ENCODE measurements around the gene PDE3A. TPM values are rescaled to one million over a fixed set of nuclear protein-coding genes. Genes with fewer than 3 reads are reported as not detected.

Gene PDE3A
- total RNA-seq, 6 experiments from 2014 or later: 0.79 to 2.4 (median 1.3) TPM

- no peak for DNase-seq
- ATAC-seq: no peak
- Histone ChIP-seq H3K36me3 (no peaks in the 10 kb centered on the region), H3K4me3 (no peak overlapping the region), H3K9me3 (no peaks in the 10 kb centered on the region), H3K27ac (no peak overlapping the region), H3K27me3 (no peaks in the 10 kb centered on the region), H3K4me1 (no peaks in the 10 kb centered on the region)
- intact Hi-C loops (cut with DNase I): no loop called here
- no peak for TF ChIP-seq POLR2A (IDR thresholded peaks at IDR 0.05)
- TF ChIP-seq CTCF (IDR thresholded peaks at IDR 0.05): no peak
- WGBS (ENCODE audit: insufficient coverage, low coverage, low lambda C conversion rate, missing lambda C conversion rate): 38% methylated on average over 1 of the region's 1 CpG
Observed at GRCh38 chr12:20459920-20460319, 91.6 kb downstream of the PDE3A start.

GRCh38 chr12:20460956-20461355 lies 92.6 kb downstream of the PDE3A start:
- 44% methylated on average over 2 of the region's 2 CpGs for WGBS (ENCODE audit: insufficient coverage, low coverage, low lambda C conversion rate, missing lambda C conversion rate)
- TF ChIP-seq POLR2A (IDR thresholded peaks at IDR 0.05) (no peak), CTCF (IDR thresholded peaks at IDR 0.05) (no peak)
- intact Hi-C loops (cut with DNase I): no loop called here
- Histone ChIP-seq H3K27me3 (no peaks in the 10 kb centered on the region), H3K27ac (no peak overlapping the region), H3K9me3 (no peaks in the 10 kb centered on the region), H3K4me3 (no peak overlapping the region), H3K36me3 (no peaks in the 10 kb centered on the region), H3K4me1 (no peaks in the 10 kb centered on the region)
- ATAC-seq: no peak
- no peak for DNase-seq

GRCh38 chr12:20463913-20464524 lies 95.7 kb downstream of the PDE3A start:
- intact Hi-C loops (cut with DNase I): no loop called here
- 28% methylated on average over 2 of the region's 2 CpGs for WGBS (ENCODE audit: insufficient coverage, low coverage, low lambda C conversion rate, missing lambda C conversion rate)
- ATAC-seq (peak; percentile 63 to 76 (median 70)), DNase-seq (no peak)
- Histone ChIP-seq H3K4me1 (no peaks in the 10 kb centered on the region), H3K9me3 (no peaks in the 10 kb centered on the region), H3K27ac (no peak overlapping the region), H3K36me3 (no peaks in the 10 kb centered on the region), H3K27me3 (no peaks in the 10 kb centered on the region), H3K4me3 (no peak overlapping the region)
- TF ChIP-seq POLR2A (IDR thresholded peaks at IDR 0.05) (no peak), CTCF (IDR thresholded peaks at IDR 0.05) (peak; percentile 56 to 70 (median 66))

- H3K27me3 ChIP-seq: no peaks in the 10 kb centered on the region
- DNase-seq (no peak), ATAC-seq (no peak)
- WGBS (ENCODE audit: insufficient coverage, low coverage, low lambda C conversion rate, missing lambda C conversion rate): 78% methylated on average over 4 of the region's 4 CpGs
- no peaks in the 10 kb centered on the region for H3K4me1 ChIP-seq
- H3K4me3 ChIP-seq: no peak overlapping the region
- H3K27ac ChIP-seq: no peak overlapping the region
- TF ChIP-seq POLR2A (IDR thresholded peaks at IDR 0.05): no peak
- TF ChIP-seq CTCF (IDR thresholded peaks at IDR 0.05): no peak
- intact Hi-C loops (cut with DNase I): no loop called here
- H3K9me3 ChIP-seq: no peaks in the 10 kb centered on the region
- no peaks in the 10 kb centered on the region for H3K36me3 ChIP-seq
Observed at GRCh38 chr12:20469300-20469699, 101.0 kb downstream of the PDE3A start.

GRCh38 chr12:20469756-20470155 lies 101.4 kb downstream of the PDE3A start:
- no peak for DNase-seq
- intact Hi-C loops (cut with DNase I): no loop called here
- Histone ChIP-seq H3K27me3 (no peaks in the 10 kb centered on the region), H3K4me1 (no peaks in the 10 kb centered on the region), H3K36me3 (no peaks in the 10 kb centered on the region), H3K4me3 (no peak overlapping the region), H3K9me3 (no peaks in the 10 kb centered on the region), H3K27ac (no peak overlapping the region)
- TF ChIP-seq CTCF (IDR thresholded peaks at IDR 0.05) (no peak), POLR2A (IDR thresholded peaks at IDR 0.05) (no peak)
- ATAC-seq: no peak
